WTC11 (cell line): ENCODE measurements around the gene MKNK2. TPM values are rescaled to one million over a fixed set of nuclear protein-coding genes. Genes with fewer than 3 reads are reported as not detected.

Source experiments
- ATAC-seq: fragments of 200-7000 bp; cut with Tn5 transposase; 2 replicates; pipeline ENCODE4 v1.10.0; 2021; ENCODE audit warnings: mild to moderate bottlenecking, moderate library complexity
- CTCF ChIA-PET: fragments of 300-600 bp; sonication (Branson Sonifier 250); formaldehyde crosslinking; loops from one replicate; lab custom pipeline; 2021; ENCODE audit warnings: antibody characterized with exemption; lab: Charles Lee
- POLR2A ChIA-PET: fragments of 350-600 bp; sonication (Branson Sonifier 250); formaldehyde crosslinking; loops from one replicate; lab custom pipeline; 2021; ENCODE audit warnings: antibody characterized with exemption; lab: Charles Lee
- DNase-seq: peaks from one replicate; pipeline ENCODE4 v3.0.0; 2021; ENCODE audit warnings: low spot score
- H3K27ac Mint-ChIP-seq: 2 replicates; pipeline ENCODE4 v1.8.0; 2021; ENCODE audit warnings: mixed read lengths
- H3K27me3 Mint-ChIP-seq: 2 replicates; pipeline ENCODE4 v1.8.0; 2021; ENCODE audit warnings: low read depth, mild to moderate bottlenecking, moderate library complexity, mixed read lengths
- H3K36me3 Mint-ChIP-seq: 2 replicates; pipeline ENCODE4 v1.8.0; 2021; ENCODE audit warnings: mixed read lengths
- H3K4me1 Mint-ChIP-seq: 2 replicates; pipeline ENCODE4 v1.8.0; 2022; ENCODE audit warnings: mixed read lengths
- H3K4me3 Mint-ChIP-seq: 2 replicates; pipeline ENCODE4 v1.8.0; 2021; ENCODE audit warnings: mild to moderate bottlenecking, moderate library complexity, mixed read lengths
- H3K9me3 Mint-ChIP-seq: 2 replicates; pipeline ENCODE4 v1.8.0; 2021; ENCODE audit warnings: mixed read lengths
- EMX1 ChIP-seq: fragments of 250-450 bp; sonication (Bioruptor Pico); IDR thresholded peaks from 2 replicates; pipeline ENCODE4 v1.8.0; 2021; ENCODE audit warnings: mild to moderate bottlenecking
- FOXK1 ChIP-seq: sonication (generic); formaldehyde crosslinking; IDR thresholded peaks from 2 replicates; pipeline ENCODE4 v1.8.0; 2022; ENCODE audit warnings: mild to moderate bottlenecking, moderate library complexity, missing genetic modification reagents
- MXD4 ChIP-seq: fragments of 250-450 bp; sonication (Bioruptor Pico); IDR thresholded peaks from 2 replicates; pipeline ENCODE4 v1.8.0; 2021; ENCODE audit warnings: mild to moderate bottlenecking, moderate library complexity, borderline replicate concordance
- NR2C2 ChIP-seq: sonication (generic); formaldehyde crosslinking; IDR thresholded peaks from 2 replicates; pipeline ENCODE4 v1.8.0; 2022; ENCODE audit warnings: mild to moderate bottlenecking, missing genetic modification reagents
- RORB ChIP-seq: fragments of 250-450 bp; sonication (Bioruptor Pico); IDR thresholded peaks from 2 replicates; pipeline ENCODE4 v1.9.0; 2021; ENCODE audit warnings: mild to moderate bottlenecking
- ZNF121 ChIP-seq: sonication (generic); formaldehyde crosslinking; IDR thresholded peaks from 2 replicates; pipeline ENCODE4 v1.8.0; 2023; ENCODE audit warnings: missing genetic modification reagents
- ZNF232 ChIP-seq: sonication (generic); formaldehyde crosslinking; IDR thresholded peaks from 2 replicates; pipeline ENCODE4 v1.8.0; 2022; ENCODE audit warnings: mild to moderate bottlenecking, missing genetic modification reagents
- ZNF396 ChIP-seq: fragments of 250-450 bp; sonication (Bioruptor Pico); IDR thresholded peaks from 2 replicates; pipeline ENCODE4 v1.8.0; 2021; ENCODE audit warnings: mild to moderate bottlenecking, moderate library complexity, borderline replicate concordance
- total RNA-seq: library from RNA; stranded (reverse); gene quantifications from 3 replicates; pipeline ENCODE4 v1.2.3, GENCODE V29; 2021
- TF ChIP-seq, protein P1 (sequence below): fragments of 250-450 bp; sonication (Bioruptor Pico); IDR thresholded peaks from 2 replicates; pipeline ENCODE4 v1.9.0; 2021; ENCODE audit warnings: mild to moderate bottlenecking
- TF ChIP-seq, protein P2 (sequence below): sonication (generic); formaldehyde crosslinking; conservative IDR thresholded peaks from 2 replicates; pipeline ENCODE4 v1.8.1; 2022; ENCODE audit warnings: mild to moderate bottlenecking, missing genetic modification reagents
- TF ChIP-seq, protein P3 (sequence below): sonication (generic); formaldehyde crosslinking; IDR thresholded peaks from 2 replicates; pipeline ENCODE4 v1.8.1; 2023; ENCODE audit warnings: mild to moderate bottlenecking, moderate library complexity, missing genetic modification reagents
- TF ChIP-seq, protein P4 (sequence below): sonication (generic); formaldehyde crosslinking; IDR thresholded peaks from 2 replicates; pipeline ENCODE4 v1.8.1; 2023; ENCODE audit warnings: mild to moderate bottlenecking, missing genetic modification reagents, borderline replicate concordance
- TF ChIP-seq, protein P5 (sequence below): fragments of 250-450 bp; sonication (Bioruptor Pico); IDR thresholded peaks from 2 replicates; pipeline ENCODE4 v1.9.0; 2021; ENCODE audit warnings: moderate library complexity, mild to moderate bottlenecking, inconsistent platforms, borderline replicate concordance
- TF ChIP-seq, protein P6 (sequence below): sonication (generic); formaldehyde crosslinking; IDR thresholded peaks from 2 replicates; pipeline ENCODE4 v1.8.0; 2023; ENCODE audit warnings: missing genetic modification reagents, mild to moderate bottlenecking, borderline replicate concordance
- TF ChIP-seq, protein P7 (sequence below): fragments of 250-450 bp; sonication (Bioruptor Pico); conservative IDR thresholded peaks from 2 replicates; pipeline ENCODE4 v1.9.0; 2021; ENCODE audit warnings: mild to moderate bottlenecking
- TF ChIP-seq, protein P8 (sequence below): sonication (generic); formaldehyde crosslinking; IDR thresholded peaks from 2 replicates; pipeline ENCODE4 v1.8.0; 2022; ENCODE audit warnings: mild to moderate bottlenecking, missing genetic modification reagents
- TF ChIP-seq, protein P9 (sequence below): sonication (generic); formaldehyde crosslinking; IDR thresholded peaks from 2 replicates; pipeline ENCODE4 v1.8.1; 2023; ENCODE audit warnings: mild to moderate bottlenecking, missing genetic modification reagents

MKNK2 gene
- total RNA-seq, 1 experiment from 2014 or later: 165 TPM

DNA sequence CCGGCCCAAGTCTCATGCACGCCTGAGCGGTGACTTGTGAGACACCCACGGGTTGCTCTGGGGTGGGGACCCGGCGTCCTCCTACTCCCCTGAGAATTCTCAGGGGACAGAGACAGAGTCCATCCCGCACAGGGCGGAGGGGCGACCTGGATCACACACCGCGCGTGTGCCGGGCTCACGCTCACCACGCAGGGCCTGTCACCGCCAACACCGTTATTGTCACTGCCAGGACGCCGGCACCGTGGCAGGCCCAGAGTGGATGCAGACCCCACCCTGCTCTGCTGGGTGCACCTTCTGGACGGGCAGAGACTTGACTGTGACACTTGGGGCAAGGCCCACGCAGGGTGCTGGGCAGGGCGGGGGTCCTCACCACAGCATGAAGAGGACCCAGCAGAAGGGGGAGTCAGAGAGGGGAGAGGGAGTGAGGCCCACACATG, 28.8 kb upstream of the MKNK2 start:
- no peak overlapping the region for H3K4me3 Mint-ChIP-seq
- H3K9me3 Mint-ChIP-seq: no peaks in the 10 kb centered on the region
- ATAC-seq (no peak), DNase-seq (no peak)
- ChIA-PET POLR2A (no interaction called here), CTCF (no interaction called here)
- TF ChIP-seq RORB (CRISPR knock-in tag): no peak
- TF ChIP-seq ZNF232 (CRISPR knock-in tag): no peak
- no peak for TF ChIP-seq EMX1 (CRISPR knock-in tag)
- TF ChIP-seq, protein P1, sequence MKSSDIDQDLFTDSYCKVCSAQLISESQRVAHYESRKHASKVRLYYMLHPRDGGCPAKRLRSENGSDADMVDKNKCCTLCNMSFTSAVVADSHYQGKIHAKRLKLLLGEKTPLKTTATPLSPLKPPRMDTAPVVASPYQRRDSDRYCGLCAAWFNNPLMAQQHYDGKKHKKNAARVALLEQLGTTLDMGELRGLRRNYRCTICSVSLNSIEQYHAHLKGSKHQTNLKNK (CRISPR knock-in tag): no peak
- TF ChIP-seq, protein P2, sequence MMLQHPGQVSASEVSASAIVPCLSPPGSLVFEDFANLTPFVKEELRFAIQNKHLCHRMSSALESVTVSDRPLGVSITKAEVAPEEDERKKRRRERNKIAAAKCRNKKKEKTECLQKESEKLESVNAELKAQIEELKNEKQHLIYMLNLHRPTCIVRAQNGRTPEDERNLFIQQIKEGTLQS: no peak
- no peak for TF ChIP-seq ZNF396 (CRISPR knock-in tag)
- TF ChIP-seq MXD4 (CRISPR knock-in tag): no peak
- TF ChIP-seq FOXK1 (CRISPR knock-in tag): no peak
- TF ChIP-seq, protein P3, sequence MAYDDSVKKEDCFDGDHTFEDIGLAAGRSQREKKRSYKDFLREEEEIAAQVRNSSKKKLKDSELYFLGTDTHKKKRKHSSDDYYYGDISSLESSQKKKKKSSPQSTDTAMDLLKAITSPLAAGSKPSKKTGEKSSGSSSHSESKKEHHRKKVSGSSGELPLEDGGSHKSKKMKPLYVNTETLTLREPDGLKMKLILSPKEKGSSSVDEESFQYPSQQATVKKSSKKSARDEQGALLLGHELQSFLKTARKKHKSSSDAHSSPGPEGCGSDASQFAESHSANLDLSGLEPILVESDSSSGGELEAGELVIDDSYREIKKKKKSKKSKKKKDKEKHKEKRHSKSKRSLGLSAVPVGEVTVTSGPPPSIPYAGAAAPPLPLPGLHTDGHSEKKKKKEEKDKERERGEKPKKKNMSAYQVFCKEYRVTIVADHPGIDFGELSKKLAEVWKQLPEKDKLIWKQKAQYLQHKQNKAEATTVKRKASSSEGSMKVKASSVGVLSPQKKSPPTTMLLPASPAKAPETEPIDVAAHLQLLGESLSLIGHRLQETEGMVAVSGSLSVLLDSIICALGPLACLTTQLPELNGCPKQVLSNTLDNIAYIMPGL (CRISPR knock-in tag): no peak
- TF ChIP-seq, protein P4, sequence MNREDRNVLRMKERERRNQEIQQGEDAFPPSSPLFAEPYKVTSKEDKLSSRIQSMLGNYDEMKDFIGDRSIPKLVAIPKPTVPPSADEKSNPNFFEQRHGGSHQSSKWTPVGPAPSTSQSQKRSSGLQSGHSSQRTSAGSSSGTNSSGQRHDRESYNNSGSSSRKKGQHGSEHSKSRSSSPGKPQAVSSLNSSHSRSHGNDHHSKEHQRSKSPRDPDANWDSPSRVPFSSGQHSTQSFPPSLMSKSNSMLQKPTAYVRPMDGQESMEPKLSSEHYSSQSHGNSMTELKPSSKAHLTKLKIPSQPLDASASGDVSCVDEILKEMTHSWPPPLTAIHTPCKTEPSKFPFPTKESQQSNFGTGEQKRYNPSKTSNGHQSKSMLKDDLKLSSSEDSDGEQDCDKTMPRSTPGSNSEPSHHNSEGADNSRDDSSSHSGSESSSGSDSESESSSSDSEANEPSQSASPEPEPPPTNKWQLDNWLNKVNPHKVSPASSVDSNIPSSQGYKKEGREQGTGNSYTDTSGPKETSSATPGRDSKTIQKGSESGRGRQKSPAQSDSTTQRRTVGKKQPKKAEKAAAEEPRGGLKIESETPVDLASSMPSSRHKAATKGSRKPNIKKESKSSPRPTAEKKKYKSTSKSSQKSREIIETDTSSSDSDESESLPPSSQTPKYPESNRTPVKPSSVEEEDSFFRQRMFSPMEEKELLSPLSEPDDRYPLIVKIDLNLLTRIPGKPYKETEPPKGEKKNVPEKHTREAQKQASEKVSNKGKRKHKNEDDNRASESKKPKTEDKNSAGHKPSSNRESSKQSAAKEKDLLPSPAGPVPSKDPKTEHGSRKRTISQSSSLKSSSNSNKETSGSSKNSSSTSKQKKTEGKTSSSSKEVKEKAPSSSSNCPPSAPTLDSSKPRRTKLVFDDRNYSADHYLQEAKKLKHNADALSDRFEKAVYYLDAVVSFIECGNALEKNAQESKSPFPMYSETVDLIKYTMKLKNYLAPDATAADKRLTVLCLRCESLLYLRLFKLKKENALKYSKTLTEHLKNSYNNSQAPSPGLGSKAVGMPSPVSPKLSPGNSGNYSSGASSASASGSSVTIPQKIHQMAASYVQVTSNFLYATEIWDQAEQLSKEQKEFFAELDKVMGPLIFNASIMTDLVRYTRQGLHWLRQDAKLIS (CRISPR knock-in tag): no peak
- TF ChIP-seq, protein P5, sequence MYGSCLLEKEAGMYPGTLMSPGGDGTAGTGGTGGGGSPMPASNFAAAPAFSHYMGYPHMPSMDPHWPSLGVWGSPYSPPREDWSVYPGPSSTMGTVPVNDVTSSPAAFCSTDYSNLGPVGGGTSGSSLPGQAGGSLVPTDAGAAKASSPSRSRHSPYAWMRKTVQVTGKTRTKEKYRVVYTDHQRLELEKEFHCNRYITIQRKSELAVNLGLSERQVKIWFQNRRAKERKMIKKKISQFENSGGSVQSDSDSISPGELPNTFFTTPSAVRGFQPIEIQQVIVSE (CRISPR knock-in tag): no peak
- TF ChIP-seq, protein P6, sequence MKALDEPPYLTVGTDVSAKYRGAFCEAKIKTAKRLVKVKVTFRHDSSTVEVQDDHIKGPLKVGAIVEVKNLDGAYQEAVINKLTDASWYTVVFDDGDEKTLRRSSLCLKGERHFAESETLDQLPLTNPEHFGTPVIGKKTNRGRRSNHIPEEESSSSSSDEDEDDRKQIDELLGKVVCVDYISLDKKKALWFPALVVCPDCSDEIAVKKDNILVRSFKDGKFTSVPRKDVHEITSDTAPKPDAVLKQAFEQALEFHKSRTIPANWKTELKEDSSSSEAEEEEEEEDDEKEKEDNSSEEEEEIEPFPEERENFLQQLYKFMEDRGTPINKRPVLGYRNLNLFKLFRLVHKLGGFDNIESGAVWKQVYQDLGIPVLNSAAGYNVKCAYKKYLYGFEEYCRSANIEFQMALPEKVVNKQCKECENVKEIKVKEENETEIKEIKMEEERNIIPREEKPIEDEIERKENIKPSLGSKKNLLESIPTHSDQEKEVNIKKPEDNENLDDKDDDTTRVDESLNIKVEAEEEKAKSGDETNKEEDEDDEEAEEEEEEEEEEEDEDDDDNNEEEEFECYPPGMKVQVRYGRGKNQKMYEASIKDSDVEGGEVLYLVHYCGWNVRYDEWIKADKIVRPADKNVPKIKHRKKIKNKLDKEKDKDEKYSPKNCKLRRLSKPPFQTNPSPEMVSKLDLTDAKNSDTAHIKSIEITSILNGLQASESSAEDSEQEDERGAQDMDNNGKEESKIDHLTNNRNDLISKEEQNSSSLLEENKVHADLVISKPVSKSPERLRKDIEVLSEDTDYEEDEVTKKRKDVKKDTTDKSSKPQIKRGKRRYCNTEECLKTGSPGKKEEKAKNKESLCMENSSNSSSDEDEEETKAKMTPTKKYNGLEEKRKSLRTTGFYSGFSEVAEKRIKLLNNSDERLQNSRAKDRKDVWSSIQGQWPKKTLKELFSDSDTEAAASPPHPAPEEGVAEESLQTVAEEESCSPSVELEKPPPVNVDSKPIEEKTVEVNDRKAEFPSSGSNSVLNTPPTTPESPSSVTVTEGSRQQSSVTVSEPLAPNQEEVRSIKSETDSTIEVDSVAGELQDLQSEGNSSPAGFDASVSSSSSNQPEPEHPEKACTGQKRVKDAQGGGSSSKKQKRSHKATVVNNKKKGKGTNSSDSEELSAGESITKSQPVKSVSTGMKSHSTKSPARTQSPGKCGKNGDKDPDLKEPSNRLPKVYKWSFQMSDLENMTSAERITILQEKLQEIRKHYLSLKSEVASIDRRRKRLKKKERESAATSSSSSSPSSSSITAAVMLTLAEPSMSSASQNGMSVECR (CRISPR knock-in tag): no peak
- TF ChIP-seq, protein P7, sequence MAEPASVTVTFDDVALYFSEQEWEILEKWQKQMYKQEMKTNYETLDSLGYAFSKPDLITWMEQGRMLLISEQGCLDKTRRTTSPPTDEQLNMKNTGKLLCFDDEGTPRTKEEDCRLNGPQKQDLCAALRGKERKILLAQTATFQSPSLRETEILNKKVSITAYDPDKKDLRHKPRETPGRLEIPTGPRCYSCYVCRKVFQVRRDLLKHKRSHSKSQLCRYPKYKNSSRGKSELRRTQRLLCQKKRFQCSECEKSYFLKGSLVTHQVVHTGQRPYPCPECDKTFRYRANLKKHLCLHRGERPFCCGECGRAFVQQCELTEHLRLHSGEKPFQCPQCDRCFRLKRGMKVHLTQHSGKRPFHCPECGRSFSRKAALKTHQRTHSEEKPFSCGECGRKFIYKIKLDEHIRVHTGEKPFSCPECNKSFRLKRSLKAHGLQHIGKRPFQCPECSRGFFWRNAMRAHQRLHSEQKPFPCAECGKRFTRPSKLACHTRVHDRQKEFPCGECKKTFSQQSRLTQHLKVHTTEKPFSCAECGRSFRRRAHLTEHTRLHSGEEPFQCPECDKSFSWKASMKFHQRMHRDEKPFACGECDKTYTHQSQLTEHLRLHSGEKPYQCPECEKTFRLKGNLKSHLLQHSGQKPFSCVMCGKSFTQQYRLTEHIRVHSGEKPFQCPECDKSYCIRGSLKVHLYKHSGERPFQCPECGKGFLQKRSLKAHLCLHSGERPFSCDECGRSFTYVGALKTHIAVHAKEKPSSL (CRISPR knock-in tag): no peak
- no peak for TF ChIP-seq ZNF121 (CRISPR knock-in tag)
- TF ChIP-seq, protein P8, sequence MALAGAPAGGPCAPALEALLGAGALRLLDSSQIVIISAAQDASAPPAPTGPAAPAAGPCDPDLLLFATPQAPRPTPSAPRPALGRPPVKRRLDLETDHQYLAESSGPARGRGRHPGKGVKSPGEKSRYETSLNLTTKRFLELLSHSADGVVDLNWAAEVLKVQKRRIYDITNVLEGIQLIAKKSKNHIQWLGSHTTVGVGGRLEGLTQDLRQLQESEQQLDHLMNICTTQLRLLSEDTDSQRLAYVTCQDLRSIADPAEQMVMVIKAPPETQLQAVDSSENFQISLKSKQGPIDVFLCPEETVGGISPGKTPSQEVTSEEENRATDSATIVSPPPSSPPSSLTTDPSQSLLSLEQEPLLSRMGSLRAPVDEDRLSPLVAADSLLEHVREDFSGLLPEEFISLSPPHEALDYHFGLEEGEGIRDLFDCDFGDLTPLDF: no peak
- TF ChIP-seq, protein P9, sequence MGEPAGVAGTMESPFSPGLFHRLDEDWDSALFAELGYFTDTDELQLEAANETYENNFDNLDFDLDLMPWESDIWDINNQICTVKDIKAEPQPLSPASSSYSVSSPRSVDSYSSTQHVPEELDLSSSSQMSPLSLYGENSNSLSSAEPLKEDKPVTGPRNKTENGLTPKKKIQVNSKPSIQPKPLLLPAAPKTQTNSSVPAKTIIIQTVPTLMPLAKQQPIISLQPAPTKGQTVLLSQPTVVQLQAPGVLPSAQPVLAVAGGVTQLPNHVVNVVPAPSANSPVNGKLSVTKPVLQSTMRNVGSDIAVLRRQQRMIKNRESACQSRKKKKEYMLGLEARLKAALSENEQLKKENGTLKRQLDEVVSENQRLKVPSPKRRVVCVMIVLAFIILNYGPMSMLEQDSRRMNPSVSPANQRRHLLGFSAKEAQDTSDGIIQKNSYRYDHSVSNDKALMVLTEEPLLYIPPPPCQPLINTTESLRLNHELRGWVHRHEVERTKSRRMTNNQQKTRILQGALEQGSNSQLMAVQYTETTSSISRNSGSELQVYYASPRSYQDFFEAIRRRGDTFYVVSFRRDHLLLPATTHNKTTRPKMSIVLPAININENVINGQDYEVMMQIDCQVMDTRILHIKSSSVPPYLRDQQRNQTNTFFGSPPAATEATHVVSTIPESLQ: no peak
- no peak for TF ChIP-seq NR2C2 (CRISPR knock-in tag)
- H3K4me1 Mint-ChIP-seq: no peaks in the 10 kb centered on the region
- H3K27ac Mint-ChIP-seq: peak overlapping the region; percentile 84
- peaks cover 2% of the 10 kb centered on the region; the same call in 1 of the 2 replicates for H3K36me3 Mint-ChIP-seq
- no peaks in the 10 kb centered on the region for H3K27me3 Mint-ChIP-seq
